HUES64 (cell line): ENCODE measurements around the gene MTERF4.
"Not testable (repeated sequence)": the region's sequence is repeated elsewhere in the genome, so short reads cannot be mapped to it uniquely, and the experiment has no call there.

Source experiments
- H3K27ac ChIP-seq: 2 replicates; pipeline ENCODE4 v1.7.0; 2013; ENCODE audit warnings: low read depth, low read length, inconsistent platforms
- H3K27me3 ChIP-seq: 2 replicates; pipeline ENCODE4 v1.6.1; 2013; ENCODE audit warnings: mild to moderate bottlenecking, low read length; ENCODE audit not compliant: insufficient read depth
- H3K36me3 ChIP-seq: 2 replicates; pipeline ENCODE4 v1.6.1; 2013; ENCODE audit warnings: mild to moderate bottlenecking, low read length; ENCODE audit not compliant: insufficient read depth
- H3K4me1 ChIP-seq: 2 replicates; pipeline ENCODE4 v1.6.1; 2013; ENCODE audit warnings: mild to moderate bottlenecking, low read length, moderate library complexity; ENCODE audit not compliant: insufficient read depth
- H3K4me3 ChIP-seq: 2 replicates; pipeline ENCODE4 v1.5.1; 2013; ENCODE audit warnings: mild to moderate bottlenecking, low read length, moderate library complexity
- H3K9ac ChIP-seq: 2 replicates; pipeline ENCODE4 v1.6.1; 2013; ENCODE audit warnings: mild to moderate bottlenecking, low read depth, low read length
- H3K9me3 ChIP-seq: 2 replicates; pipeline ENCODE4 v1.6.1; 2013; ENCODE audit warnings: low read depth, low read length; ENCODE audit not compliant: insufficient read depth
- WGBS: fragments of 150-250, 120-280 bp; methylation state at CpG from one replicate; pipeline ENCODE4 v1.1.7; 2013; ENCODE audit warnings: missing lambda C conversion rate; 5-methylcytosine and 5-hydroxymethylcytosine counted together

MTERF4 gene

DNA sequence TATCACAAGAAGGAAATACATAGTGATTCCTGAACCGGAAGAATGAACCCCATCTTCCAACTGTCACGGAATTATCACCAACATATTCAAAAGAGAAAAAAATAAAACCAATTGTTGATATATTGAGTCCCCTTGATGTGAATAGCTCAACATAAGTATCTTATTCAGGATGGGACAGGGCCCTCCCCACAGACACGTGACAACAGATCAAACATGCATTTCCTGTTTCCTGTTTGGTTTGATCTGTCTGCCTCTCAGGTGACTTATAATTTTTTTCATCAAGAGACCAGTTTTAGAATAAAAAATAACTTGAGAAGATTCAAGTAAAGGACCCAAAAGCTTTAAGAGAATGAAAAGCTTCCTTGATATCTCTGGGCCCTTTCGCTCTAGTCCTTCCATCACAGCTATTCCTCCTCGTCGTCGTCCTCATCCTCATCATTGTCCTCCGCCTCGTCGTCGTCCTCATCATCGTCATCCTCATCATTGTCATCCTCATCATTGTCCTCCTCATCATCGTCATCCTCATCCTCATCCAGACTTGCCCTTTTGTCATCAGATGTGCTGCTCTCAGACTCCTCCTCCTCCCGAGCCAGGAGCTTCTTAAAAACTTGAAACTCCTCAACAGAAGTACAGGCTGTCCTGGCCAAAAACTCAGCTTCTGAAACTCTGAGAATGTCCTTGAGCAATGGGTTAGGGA, 6.3 kb downstream of the MTERF4 start:
- Histone ChIP-seq H3K9ac (no peak overlapping the region), H3K36me3 (peaks cover 85% of the 10 kb centered on the region), H3K27me3 (no peaks in the 10 kb centered on the region), H3K9me3 (no peaks in the 10 kb centered on the region), H3K4me1 (peaks cover 12% of the 10 kb centered on the region), H3K27ac (no peak overlapping the region), H3K4me3 (no peak overlapping the region)
- 94% methylated on average over 13 of the region's 14 CpGs for WGBS

DNA sequence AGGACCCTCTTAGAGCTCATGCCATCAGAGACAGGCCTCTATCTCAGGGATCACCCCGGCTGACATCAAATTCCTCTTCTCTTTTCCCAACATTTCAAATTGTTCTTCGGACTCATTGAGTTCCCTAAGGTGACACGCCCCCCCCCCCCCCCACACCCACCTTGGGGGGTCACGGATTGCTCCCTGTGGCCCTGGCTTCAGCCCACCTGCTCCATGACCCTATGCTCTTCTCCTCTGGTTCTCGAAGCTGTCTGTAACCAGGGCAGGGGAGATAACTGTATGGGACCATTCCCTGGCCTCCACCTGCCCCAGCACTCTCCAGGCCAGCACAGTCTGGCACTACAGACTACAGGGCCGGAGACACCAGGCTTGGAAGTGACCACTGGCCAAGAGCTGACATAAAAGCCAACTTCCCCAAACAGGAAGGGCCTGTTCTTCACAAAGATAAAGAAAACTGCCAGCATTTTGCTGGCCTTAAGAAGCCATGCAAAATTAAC, 7.1 kb downstream of the MTERF4 start:
- WGBS, result 91% methylated on average over 6 of the region's 6 CpGs
- Histone ChIP-seq H3K27me3 (no peaks in the 10 kb centered on the region), H3K36me3 (peaks cover 88% of the 10 kb centered on the region), H3K9ac (peak overlapping the region; percentile 22; the same call in 1 of the 2 replicates), H3K9me3 (no peaks in the 10 kb centered on the region), H3K4me3 (no peak overlapping the region), H3K4me1 (peaks cover 12% of the 10 kb centered on the region), H3K27ac (peak overlapping the region; percentile 34; the same call in 1 of the 2 replicates)

GRCh38 chr2:241094172-241094571, 7.9 kb downstream of the MTERF4 start:
- Histone ChIP-seq H3K27ac (peak overlapping the region; percentile 34; the same call in 1 of the 2 replicates), H3K9me3 (no peaks in the 10 kb centered on the region), H3K9ac (no peak overlapping the region; the same call in 1 of the 2 replicates), H3K4me3 (no peak overlapping the region), H3K27me3 (no peaks in the 10 kb centered on the region), H3K4me1 (peaks cover 12% of the 10 kb centered on the region), H3K36me3 (peaks cover 88% of the 10 kb centered on the region)
- WGBS, result 59% methylated on average over 7 of the region's 7 CpGs

DNA sequence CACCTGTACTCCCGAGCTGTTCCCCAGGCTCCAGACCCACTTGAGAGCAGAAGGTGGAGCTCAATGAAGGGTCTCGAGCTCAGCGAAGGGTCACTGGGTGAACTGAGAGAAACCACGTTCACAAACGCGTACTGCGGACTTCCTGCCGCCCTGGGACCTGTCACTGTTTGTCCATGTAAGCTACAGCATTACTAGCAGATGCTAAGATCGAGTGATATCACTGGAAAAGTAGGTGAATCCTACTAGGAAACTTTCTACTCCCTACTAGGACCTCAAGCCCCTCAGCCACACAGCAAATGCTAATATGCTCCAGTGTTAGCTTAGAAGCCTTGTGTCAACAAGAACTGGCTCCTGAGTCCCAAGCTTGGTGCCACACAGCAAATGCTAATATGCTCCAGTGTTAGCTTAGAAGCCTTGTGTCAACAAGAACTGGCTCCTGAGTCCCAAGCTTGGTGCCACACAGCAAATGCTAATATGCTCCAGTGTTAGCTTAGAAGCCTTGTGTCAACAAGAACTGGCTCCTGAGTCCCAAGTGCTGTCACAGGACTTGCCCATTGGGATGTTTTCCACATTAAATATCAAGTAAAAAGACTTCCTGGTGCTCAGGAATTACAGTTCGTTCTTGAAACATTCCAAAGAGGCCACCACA, 8.8 kb downstream of the MTERF4 start:
- Histone ChIP-seq H3K4me1 (peaks cover 12% of the 10 kb centered on the region), H3K36me3 (peaks cover 91% of the 10 kb centered on the region), H3K27ac (peak overlapping the region; percentile 9; the same call in 1 of the 2 replicates)
- not testable (repeated sequence) for H3K9me3 ChIP-seq, H3K9ac ChIP-seq, H3K27me3 ChIP-seq, H3K4me3 ChIP-seq
- 93% methylated on average over 10 of the region's 10 CpGs for WGBS

- H3K27me3 ChIP-seq, result no peaks in the 10 kb centered on the region
- H3K9me3 ChIP-seq, result no peaks in the 10 kb centered on the region
- H3K4me3 ChIP-seq, result no peak overlapping the region
- H3K4me1 ChIP-seq, result peaks cover 12% of the 10 kb centered on the region
- peaks cover 91% of the 10 kb centered on the region for H3K36me3 ChIP-seq
- no peak overlapping the region for H3K9ac ChIP-seq
- no peak overlapping the region for H3K27ac ChIP-seq
- WGBS, result 96% methylated on average over 8 of the region's 8 CpGs
Measured at GRCh38 chr2:241092677-241093076, 9.4 kb downstream of the MTERF4 start.

GRCh38 chr2:241091734-241092445, 10.2 kb downstream of the MTERF4 start:
- peaks cover 90% of the 10 kb centered on the region for H3K36me3 ChIP-seq
- H3K9me3 ChIP-seq, result no peaks in the 10 kb centered on the region
- no peak overlapping the region for H3K9ac ChIP-seq
- no peaks in the 10 kb centered on the region for H3K27me3 ChIP-seq
- peaks cover 12% of the 10 kb centered on the region for H3K4me1 ChIP-seq
- 93% methylated on average over 22 of the region's 22 CpGs for WGBS
- H3K4me3 ChIP-seq, result no peak overlapping the region
- no peak overlapping the region for H3K27ac ChIP-seq

DNA sequence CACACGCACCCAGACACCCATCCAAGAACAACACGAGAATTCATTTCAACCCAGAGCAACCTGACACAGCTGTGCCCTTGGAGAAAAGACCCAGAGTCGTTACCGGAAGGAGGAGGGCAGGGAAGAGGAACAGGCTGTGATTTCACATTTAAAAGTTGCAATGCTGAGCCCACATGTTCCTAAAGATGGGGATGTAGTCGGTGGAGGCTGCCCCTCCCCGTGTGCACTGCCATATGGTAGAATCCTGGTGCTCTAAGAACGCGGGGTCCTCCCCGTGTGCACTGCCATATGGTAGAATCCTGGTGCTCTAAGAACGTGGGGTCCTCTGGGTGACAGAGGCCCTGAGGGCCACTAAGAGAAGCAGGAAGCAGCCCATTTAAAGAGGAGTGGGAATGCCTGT, 10.9 kb downstream of the MTERF4 start:
- 88% methylated on average over 10 of the region's 10 CpGs for WGBS
- Histone ChIP-seq H3K4me1 (peaks cover 12% of the 10 kb centered on the region), H3K27me3 (no peaks in the 10 kb centered on the region), H3K9ac (no peak overlapping the region), H3K36me3 (peaks cover 90% of the 10 kb centered on the region), H3K4me3 (no peak overlapping the region), H3K9me3 (no peaks in the 10 kb centered on the region), H3K27ac (no peak overlapping the region)

- Histone ChIP-seq H3K4me3 (no peak overlapping the region), H3K9ac (no peak overlapping the region)
- 90% methylated on average over 20 of the region's 20 CpGs for WGBS
Measured at GRCh38 chr2:241088791-241089732, 13.0 kb downstream of the MTERF4 start.

GRCh38 chr2:241088376-241088775, 13.7 kb downstream of the MTERF4 start:
- H3K9me3 ChIP-seq, result no peaks in the 10 kb centered on the region
- no peak overlapping the region for H3K9ac ChIP-seq
- peaks cover 64% of the 10 kb centered on the region for H3K36me3 ChIP-seq
- no peaks in the 10 kb centered on the region for H3K4me1 ChIP-seq
- 90% methylated on average over 8 of the region's 8 CpGs for WGBS
- H3K4me3 ChIP-seq, result no peak overlapping the region
- no peaks in the 10 kb centered on the region for H3K27me3 ChIP-seq
- no peak overlapping the region for H3K27ac ChIP-seq

More at GRCh38 chr2:241088791-241089732, 13.0 kb downstream of the MTERF4 start:
- no peaks in the 10 kb centered on the region for H3K9me3 ChIP-seq
- H3K4me1 ChIP-seq, result peaks cover 4% of the 10 kb centered on the region; the same call in 1 of the 2 replicates
- peaks cover 71% of the 10 kb centered on the region for H3K36me3 ChIP-seq
- H3K27ac ChIP-seq, result no peak overlapping the region
- no peaks in the 10 kb centered on the region for H3K27me3 ChIP-seq

- Histone ChIP-seq H3K9ac (no peak overlapping the region), H3K4me1 (no peaks in the 10 kb centered on the region), H3K27me3 (no peaks in the 10 kb centered on the region), H3K36me3 (peaks cover 57% of the 10 kb centered on the region), H3K4me3 (no peak overlapping the region), H3K27ac (no peak overlapping the region), H3K9me3 (no peaks in the 10 kb centered on the region)
- 94% methylated on average over 29 of the region's 29 CpGs for WGBS
Measured at GRCh38 chr2:241087420-241088268, 14.4 kb downstream of the MTERF4 start.
